CD4-positive, alpha-beta T cell (primary cell): Measurements from ENCODE around the gene CTNNA3. TPM values are rescaled to one million over a fixed set of nuclear protein-coding genes. Genes with fewer than 3 reads are reported as not detected.

Experiments used
- ATAC-seq: fragments of 200-7000 bp; cut with Tn5 transposase; one replicate; pipeline ENCODE4 v1.10.0; 2022; ENCODE audit warnings: mild to moderate bottlenecking; ENCODE audit not compliant: poor library complexity
- CTCF ChIA-PET: fragments of 350-600 bp; sonication (Branson Sonifier 250); formaldehyde crosslinking; loops from one replicate; lab custom pipeline; 2021; ENCODE audit warnings: antibody characterized with exemption, inconsistent platforms; lab: Charles Lee
- POLR2A ChIA-PET: fragments of 350-600 bp; sonication (Branson Sonifier 250); formaldehyde crosslinking; loops from one replicate; lab custom pipeline; 2021; ENCODE audit warnings: antibody characterized with exemption, inconsistent platforms; lab: Charles Lee
- DNase-seq, 14 experiments: peaks; one replicate each; pipeline ENCODE4 v3.0.0-alpha.2; 2013 to 2020; ENCODE audit warnings: mixed read lengths in 2 of 14
- H3K27ac ChIP-seq, 2 donors: one replicate each; pipeline versions ENCODE4 v1.5.1 to v1.7.0; 2013; ENCODE audit warnings: low read length in 2 of 2, low read depth in 1 of 2, mild to moderate bottlenecking in 1 of 2
- H3K27me3 ChIP-seq, 2 experiments: 1 replicate in 1 of 2; 2 replicates in 1 of 2; pipeline versions ENCODE4 v1.6.1 to v1.7.0; 2013; ENCODE audit warnings: low read length in 2 of 2, control low read depth in 1 of 2, mild to moderate bottlenecking in 1 of 2, moderate library complexity in 1 of 2; ENCODE audit not compliant: insufficient read depth in 2 of 2, control insufficient read depth in 1 of 2
- H3K36me3 ChIP-seq: one replicate; pipeline ENCODE4 v1.6.1; 2013; ENCODE audit warnings: low read length, control low read depth; ENCODE audit not compliant: insufficient read depth
- H3K4me1 ChIP-seq: one replicate; pipeline ENCODE4 v1.6.1; 2013; ENCODE audit warnings: low read length, control low read depth; ENCODE audit not compliant: insufficient read depth
- H3K4me3 ChIP-seq: one replicate; pipeline ENCODE4 v1.5.1; 2013; ENCODE audit warnings: mild to moderate bottlenecking, low read length, moderate library complexity
- H3K9me3 ChIP-seq, 2 experiments: 1 replicate in 1 of 2; 2 replicates in 1 of 2; pipeline versions ENCODE4 v1.6.1 to v1.7.0; 2013; ENCODE audit warnings: low read length in 2 of 2, mild to moderate bottlenecking in 2 of 2, control low read depth in 1 of 2, moderate library complexity in 1 of 2; ENCODE audit not compliant: control insufficient read depth in 1 of 2, insufficient read depth in 1 of 2
- H3K27ac Mint-ChIP-seq: one replicate; pipeline ENCODE4 v1.8.0; 2020; ENCODE audit warnings: mixed read lengths
- H3K27me3 Mint-ChIP-seq: one replicate; pipeline ENCODE4 v1.8.0; 2021; ENCODE audit warnings: mixed read lengths
- H3K36me3 Mint-ChIP-seq: one replicate; pipeline ENCODE4 v1.8.0; 2021; ENCODE audit warnings: low read depth, mixed read lengths
- H3K4me1 Mint-ChIP-seq: one replicate; pipeline ENCODE4 v1.8.0; 2021; ENCODE audit warnings: low read depth, mixed read lengths
- H3K4me3 Mint-ChIP-seq: one replicate; pipeline ENCODE4 v1.8.0; 2020; ENCODE audit warnings: mild to moderate bottlenecking, mixed read lengths
- H3K9me3 Mint-ChIP-seq: one replicate; pipeline ENCODE4 v1.8.0; 2020; ENCODE audit warnings: mixed read lengths
- CTCF ChIP-seq: fragments of 200-600 bp; IDR thresholded peaks from one replicate; pipeline ENCODE4 v1.8.0; 2022; ENCODE audit warnings: antibody characterized with exemption, mild to moderate bottlenecking
- intact Hi-C, 2 experiments: fragments of 100-400 bp; cut with DNase I in 1 of 2; cut with micrococcal nuclease in 1 of 2; formaldehyde crosslinking; loops; one replicate each; pipeline versions ENCODE4 v1.15.1 to v1.9.0; 2023 to 2025; cut with DNase I, micrococcal nuclease
- total RNA-seq, 174 experiments: library from RNA in 2 of 174; stranded (reverse) in 2 of 174; gene quantifications; one replicate each; pipeline ENCODE4 v1.2.3 and lab custom pipeline; 2021 to 2026

CTNNA3 gene
- total RNA-seq, 2 experiments from 2014 or later, result 0.80 TPM; not detected in 1

GRCh38 chr10:66698069-66698468, 997.9 kb downstream of the CTNNA3 start:
- intact Hi-C loops, result no loop called here
- no peak for DNase-seq
- ChIA-PET CTCF (interaction anchor here (1.3 kb wide), 1 partner anchor 19 kb away, joined by 3 read pairs; no protein-coding TSS in a partner anchor), POLR2A (no interaction called here)
- H3K4me3 ChIP-seq, result no peak overlapping the region
- Mint-ChIP-seq H3K4me1 (no peaks in the 10 kb centered on the region), H3K27me3 (no peaks in the 10 kb centered on the region), H3K9me3 (no peaks in the 10 kb centered on the region), H3K27ac (no peak overlapping the region), H3K4me3 (no peak overlapping the region), H3K36me3 (no peaks in the 10 kb centered on the region)
- no peaks in the 10 kb centered on the region for H3K27me3 ChIP-seq
- H3K27ac ChIP-seq, result no peak overlapping the region
- H3K9me3 ChIP-seq, result no peaks in the 10 kb centered on the region
- no peak for ATAC-seq
- H3K4me1 ChIP-seq, result no peaks in the 10 kb centered on the region
- no peak for TF ChIP-seq CTCF
- no peaks in the 10 kb centered on the region for H3K36me3 ChIP-seq

- Histone ChIP-seq H3K27me3 (no peaks in the 10 kb centered on the region), H3K4me3 (no peak overlapping the region), H3K9me3 (no peaks in the 10 kb centered on the region), H3K27ac (no peak overlapping the region), H3K36me3 (no peaks in the 10 kb centered on the region), H3K4me1 (no peaks in the 10 kb centered on the region)
- ChIA-PET CTCF (no interaction called here), POLR2A (no interaction called here)
- Mint-ChIP-seq H3K27me3 (no peaks in the 10 kb centered on the region), H3K4me1 (no peaks in the 10 kb centered on the region), H3K9me3 (no peaks in the 10 kb centered on the region), H3K36me3 (no peaks in the 10 kb centered on the region), H3K27ac (no peak overlapping the region), H3K4me3 (no peak overlapping the region)
- DNase-seq (no peak), ATAC-seq (no peak)
- no peak for TF ChIP-seq CTCF
- intact Hi-C loops, result no loop called here
Measured at GRCh38 chr10:66695046-66695445, 1000.9 kb downstream of the CTNNA3 start.

GRCh38 chr10:66684581-66684980, 1011.4 kb downstream of the CTNNA3 start:
- Histone ChIP-seq H3K9me3 (peaks cover 0 to 3% of the 10 kb centered on the region in 2 experiments), H3K36me3 (no peaks in the 10 kb centered on the region), H3K4me1 (no peaks in the 10 kb centered on the region), H3K27me3 (no peaks in the 10 kb centered on the region), H3K27ac (no peak overlapping the region), H3K4me3 (no peak overlapping the region)
- Mint-ChIP-seq H3K36me3 (no peaks in the 10 kb centered on the region), H3K4me3 (no peak overlapping the region), H3K9me3 (peaks cover 2% of the 10 kb centered on the region), H3K4me1 (no peaks in the 10 kb centered on the region), H3K27me3 (no peaks in the 10 kb centered on the region), H3K27ac (no peak overlapping the region)
- ATAC-seq, result no peak
- POLR2A ChIA-PET, result no interaction called here
- CTCF ChIA-PET, result no interaction called here
- no peak for DNase-seq
- no peak for TF ChIP-seq CTCF
- intact Hi-C loops, result no loop called here
